ENCODE measurements around the gene MAP3K20. TPM values are rescaled to one million over a fixed set of nuclear protein-coding genes. Genes with fewer than 3 reads are reported as not detected.

Gene MAP3K20
- polyA plus RNA-seq, 1 experiment: 74.6 TPM

- ChIA-PET CTCF (no interaction called here), POLR2A (interaction anchor here (0.6 kb wide), 1 partner anchor 20 kb away, joined by 4 read pairs; no protein-coding TSS in a partner anchor)
- Histone ChIP-seq H3K9me3 (ENCODE audit: control insufficient read depth, insufficient read depth, low read length) (peaks cover 8% of the 10 kb centered on the region; the same call in 1 of the 2 replicates), H3K4me3 (ENCODE audit: low read depth, low read length) (no peak overlapping the region), H3K27ac (ENCODE audit: low read depth, low read length) (no peak overlapping the region), H3K27me3 (ENCODE audit: control insufficient read depth, insufficient read depth, low read length) (no peaks in the 10 kb centered on the region)
- no peak for DNase-seq (ENCODE audit: low read depth, low spot score)
- no peak for TF ChIP-seq CTCF (IDR thresholded peaks at IDR 0.05; ENCODE audit: low read depth, low read length)
Observed at GRCh38 chr2:173059292-173059691, 16.4 kb upstream of the MAP3K20 start.

- CTCF ChIA-PET: no interaction called here
- no peak overlapping the region for H3K4me3 ChIP-seq (ENCODE audit: low read depth, low read length)
- POLR2A ChIA-PET: no interaction called here
- H3K9me3 ChIP-seq (ENCODE audit: control insufficient read depth, insufficient read depth, low read length): peaks cover 8% of the 10 kb centered on the region; the same call in 1 of the 2 replicates
- H3K27me3 ChIP-seq (ENCODE audit: control insufficient read depth, insufficient read depth, low read length): no peaks in the 10 kb centered on the region
- H3K27ac ChIP-seq (ENCODE audit: low read depth, low read length): no peak overlapping the region
- DNase-seq (ENCODE audit: low read depth, low spot score): no peak
- TF ChIP-seq CTCF (IDR thresholded peaks at IDR 0.05; ENCODE audit: low read depth, low read length): no peak
Observed at GRCh38 chr2:173059971-173060461, 15.6 kb upstream of the MAP3K20 start.

GRCh38 chr2:173062801-173063200, 12.8 kb upstream of the MAP3K20 start:
- H3K27me3 ChIP-seq (ENCODE audit: control insufficient read depth, insufficient read depth, low read length): no peaks in the 10 kb centered on the region
- POLR2A ChIA-PET: interaction anchor here (1.0 kb wide), 1 partner anchor 9 kb away, joined by 5 read pairs; no protein-coding TSS in a partner anchor
- H3K9me3 ChIP-seq (ENCODE audit: control insufficient read depth, insufficient read depth, low read length): peaks cover 8% of the 10 kb centered on the region; the same call in 1 of the 2 replicates
- no peak for TF ChIP-seq CTCF (IDR thresholded peaks at IDR 0.05; ENCODE audit: low read depth, low read length)
- H3K27ac ChIP-seq (ENCODE audit: low read depth, low read length): no peak overlapping the region
- no peak for DNase-seq (ENCODE audit: low read depth, low spot score)
- CTCF ChIA-PET: interaction anchor here (0.8 to 1.8 kb wide), 2 partner anchors 35 to 36 kb away, joined by 3 to 8 read pairs; no protein-coding TSS in a partner anchor
- H3K4me3 ChIP-seq (ENCODE audit: low read depth, low read length): no peak overlapping the region

- no peak overlapping the region for H3K4me3 ChIP-seq (ENCODE audit: low read depth, low read length)
- no peaks in the 10 kb centered on the region for H3K9me3 ChIP-seq (ENCODE audit: control insufficient read depth, insufficient read depth, low read length)
- POLR2A ChIA-PET: interaction anchor here (0.6 to 0.9 kb wide), 4 partner anchors 10 to 101 kb away, joined by 3 to 8 read pairs (median 3); no protein-coding TSS in a partner anchor
- H3K27me3 ChIP-seq (ENCODE audit: control insufficient read depth, insufficient read depth, low read length): no peaks in the 10 kb centered on the region
- peak; percentile 64 for DNase-seq (ENCODE audit: low read depth, low spot score)
- H3K27ac ChIP-seq (ENCODE audit: low read depth, low read length): no peak overlapping the region
- TF ChIP-seq CTCF (IDR thresholded peaks at IDR 0.05; ENCODE audit: low read depth, low read length): no peak
- CTCF ChIA-PET: interaction anchor here (0.7 to 1.7 kb wide), 5 partner anchors 10 to 258 kb away, joined by 3 to 9 read pairs (median 5); no protein-coding TSS in a partner anchor
Observed at GRCh38 chr2:173064151-173064805, 11.4 kb upstream of the MAP3K20 start.

Measured in AG04450 (cell line).